PC-3 (cell line): ENCODE measurements around the gene CIAO3.

ENCODE experiments used
- CTCF ChIP-seq: fragments of 300-600 bp; sonication (generic); conservative IDR thresholded peaks from 2 replicates; pipeline ENCODE4 v1.5.1; 2017; ENCODE audit warnings: antibody characterized with exemption, low read depth, mild to moderate bottlenecking, low read length
- EZH2 ChIP-seq: fragments of 300-600 bp; sonication (generic); IDR thresholded peaks from one replicate; pipeline ENCODE4 v1.6.1; 2017; ENCODE audit warnings: antibody characterized with exemption, mild to moderate bottlenecking, low read length; ENCODE audit not compliant: unreplicated experiment
- EZH2phosphoT487 ChIP-seq: fragments of 300-600 bp; sonication (generic); IDR thresholded peaks from 2 replicates; pipeline ENCODE4 v1.6.1; 2018; ENCODE audit warnings: mild to moderate bottlenecking, antibody characterized with exemption, low read length, borderline replicate concordance

GRCh38 chr16:700684-701584 lies 39.9 kb downstream of the CIAO3 start:
- TF ChIP-seq CTCF (no peak), EZH2phosphoT487 (no peak), EZH2 (no peak)
